OCI-LY7 (cell line): ENCODE results near the gene ARMC9.

Experiments used
- CTCF ChIP-seq: fragments of 200-600 bp; sonication (generic); conservative IDR thresholded peaks from 2 replicates; pipeline ENCODE4 v1.5.1; 2014; ENCODE audit warnings: mild to moderate bottlenecking, antibody characterized with exemption, low read length, moderate library complexity, mixed read lengths
- EZH2phosphoT487 ChIP-seq: fragments of 200-600 bp; sonication (generic); IDR thresholded peaks from 2 replicates; pipeline ENCODE4 v1.6.1; 2018; ENCODE audit warnings: low read depth, borderline replicate concordance, mild to moderate bottlenecking, mixed run types, antibody characterized with exemption, low read length, moderate library complexity, mixed read lengths

GRCh38 chr2:231293163-231293562, 94.7 kb downstream of the ARMC9 start:
- no peak for TF ChIP-seq CTCF
- no peak for TF ChIP-seq EZH2phosphoT487
